Measurements from ENCODE around the gene DCLK1.

The DCLK1 gene

DNA sequence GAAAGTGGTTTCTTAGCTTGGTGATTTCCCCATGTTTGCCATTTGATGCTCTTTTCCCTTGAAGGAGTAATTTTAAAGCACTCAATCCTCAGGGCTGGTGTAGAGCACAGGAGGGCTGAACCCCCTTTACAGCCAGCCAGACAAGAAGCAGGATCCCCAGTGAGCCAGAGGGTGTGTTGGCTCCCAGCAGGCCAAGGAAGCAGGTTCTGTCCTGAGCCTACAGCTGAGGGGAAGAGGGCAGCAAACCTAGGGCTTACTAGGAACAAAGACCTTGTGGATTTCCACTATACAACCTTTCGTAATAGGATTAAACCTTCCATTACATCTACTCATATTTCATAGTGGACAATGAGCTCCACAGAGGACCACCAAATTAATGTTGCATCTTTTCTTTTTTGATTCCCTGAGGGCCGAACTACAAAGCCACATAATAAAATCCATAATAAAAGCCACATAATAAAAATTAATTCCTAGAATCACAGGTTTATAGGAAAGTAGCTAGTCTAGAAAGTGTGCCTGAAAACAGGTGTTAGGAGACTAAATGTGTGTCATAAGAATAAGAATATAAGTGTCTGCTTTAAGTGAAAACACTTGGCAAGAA is 300.2 kb downstream of the DCLK1 start:
- TF ChIP-seq Cebpa-rat (IDR thresholded peaks at IDR 0.05): no peak
- no peaks in the 10 kb centered on the region for H4K20me1 ChIP-seq
- no peaks in the 10 kb centered on the region for H3K36me3 ChIP-seq
- H3K4me3 ChIP-seq: no peak overlapping the region
- no peaks in the 10 kb centered on the region for H3K4me1 ChIP-seq
- no peaks in the 10 kb centered on the region for H3K27me3 ChIP-seq
- no peaks in the 10 kb centered on the region for H3K9me3 ChIP-seq
- H3K4me2 ChIP-seq: no peak overlapping the region
- no peak overlapping the region for H3K27ac ChIP-seq
- H3K9ac ChIP-seq: no peak overlapping the region

DNA sequence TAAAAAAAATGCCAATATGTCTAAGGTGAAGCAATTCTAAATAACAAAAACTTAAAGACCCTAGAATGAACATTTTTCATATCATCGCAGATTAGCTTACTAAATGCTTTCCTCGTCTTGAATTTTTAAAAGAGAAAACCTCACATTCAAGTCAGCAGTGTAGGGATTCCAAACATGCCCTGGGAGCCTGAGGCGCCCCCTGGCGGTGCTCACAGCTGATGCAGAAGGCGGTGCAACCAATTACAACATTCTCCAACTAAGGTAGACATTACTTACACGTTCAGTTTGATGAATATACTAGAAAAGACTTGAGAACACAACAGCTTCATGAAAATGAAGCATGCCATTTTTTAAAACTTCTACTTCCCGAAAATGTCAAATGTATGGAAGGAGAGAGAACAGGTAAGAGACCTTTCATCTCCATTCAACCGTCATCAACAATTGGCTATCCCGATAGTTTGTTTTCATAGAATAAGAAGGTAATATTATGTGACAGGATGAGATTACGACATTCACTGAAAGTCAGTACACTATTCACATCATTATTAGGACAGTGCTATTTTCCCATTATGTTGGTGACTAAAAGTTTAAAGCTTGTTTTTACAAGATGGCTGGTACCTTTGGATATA is 304.4 kb downstream of the DCLK1 start:
- H4K20me1 ChIP-seq: no peaks in the 10 kb centered on the region
- no peaks in the 10 kb centered on the region for H3K36me3 ChIP-seq
- no peak overlapping the region for H3K27ac ChIP-seq
- TF ChIP-seq Cebpa-rat (IDR thresholded peaks at IDR 0.05): no peak
- no peaks in the 10 kb centered on the region for H3K9me3 ChIP-seq
- H3K4me1 ChIP-seq: no peaks in the 10 kb centered on the region
- no peaks in the 10 kb centered on the region for H3K27me3 ChIP-seq
- no peak overlapping the region for H3K4me3 ChIP-seq
- H3K4me2 ChIP-seq: no peak overlapping the region
- H3K9ac ChIP-seq: no peak overlapping the region

GRCh38 chr13:35824825-35825224 is 306.4 kb downstream of the DCLK1 start:
- no peak for TF ChIP-seq Cebpa-rat (IDR thresholded peaks at IDR 0.05)
- Histone ChIP-seq H3K9me3 (no peaks in the 10 kb centered on the region), H3K9ac (no peak overlapping the region), H3K4me2 (no peak overlapping the region), H3K36me3 (no peaks in the 10 kb centered on the region), H4K20me1 (no peaks in the 10 kb centered on the region), H3K4me1 (no peaks in the 10 kb centered on the region), H3K27ac (no peak overlapping the region), H3K4me3 (no peak overlapping the region), H3K27me3 (no peaks in the 10 kb centered on the region)

GRCh38 chr13:35824395-35824794 is 306.8 kb downstream of the DCLK1 start:
- Histone ChIP-seq H3K4me1 (no peaks in the 10 kb centered on the region), H4K20me1 (no peaks in the 10 kb centered on the region), H3K27me3 (no peaks in the 10 kb centered on the region), H3K9me3 (no peaks in the 10 kb centered on the region), H3K4me3 (no peak overlapping the region), H3K4me2 (no peak overlapping the region), H3K9ac (no peak overlapping the region), H3K27ac (no peak overlapping the region), H3K36me3 (no peaks in the 10 kb centered on the region)
- TF ChIP-seq Cebpa-rat (IDR thresholded peaks at IDR 0.05): no peak

DNA sequence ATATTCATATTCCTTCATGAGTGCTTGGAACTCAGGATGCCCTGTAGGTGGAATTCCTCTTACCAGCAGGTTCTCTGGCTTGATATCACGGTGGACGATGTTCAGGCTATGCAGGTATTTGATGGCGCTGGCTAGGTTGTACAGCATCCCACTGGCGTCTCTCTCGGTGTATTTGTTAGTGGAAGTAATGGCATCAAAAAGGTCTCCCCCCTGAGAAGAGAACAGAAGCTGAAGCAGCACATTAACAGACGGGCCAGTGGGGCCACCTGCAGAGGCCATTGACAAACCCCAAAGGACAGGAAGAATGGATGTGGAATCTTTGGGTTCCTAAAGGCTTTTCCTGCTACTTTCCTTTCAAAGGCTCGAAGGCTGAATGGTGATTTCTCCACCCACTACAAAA is 308.5 kb downstream of the DCLK1 start:
- Histone ChIP-seq H3K9me3 (no peaks in the 10 kb centered on the region), H3K4me1 (no peaks in the 10 kb centered on the region), H3K36me3 (no peaks in the 10 kb centered on the region), H3K4me2 (no peak overlapping the region), H4K20me1 (no peaks in the 10 kb centered on the region), H3K9ac (no peak overlapping the region), H3K27me3 (no peaks in the 10 kb centered on the region), H3K27ac (no peak overlapping the region), H3K4me3 (no peak overlapping the region)
- no peak for TF ChIP-seq Cebpa-rat (IDR thresholded peaks at IDR 0.05)

- H3K4me2 ChIP-seq: no peak overlapping the region
- no peak overlapping the region for H3K9ac ChIP-seq
- no peaks in the 10 kb centered on the region for H3K36me3 ChIP-seq
- no peak overlapping the region for H3K4me3 ChIP-seq
- H3K4me1 ChIP-seq: no peaks in the 10 kb centered on the region
- H3K27ac ChIP-seq: no peak overlapping the region
- TF ChIP-seq Cebpa-rat (IDR thresholded peaks at IDR 0.05): no peak
- no peaks in the 10 kb centered on the region for H3K27me3 ChIP-seq
- H4K20me1 ChIP-seq: no peaks in the 10 kb centered on the region
- no peaks in the 10 kb centered on the region for H3K9me3 ChIP-seq
These were observed 312.5 kb downstream of the DCLK1 start for GRCh38 chr13:35818633-35819067.

DNA sequence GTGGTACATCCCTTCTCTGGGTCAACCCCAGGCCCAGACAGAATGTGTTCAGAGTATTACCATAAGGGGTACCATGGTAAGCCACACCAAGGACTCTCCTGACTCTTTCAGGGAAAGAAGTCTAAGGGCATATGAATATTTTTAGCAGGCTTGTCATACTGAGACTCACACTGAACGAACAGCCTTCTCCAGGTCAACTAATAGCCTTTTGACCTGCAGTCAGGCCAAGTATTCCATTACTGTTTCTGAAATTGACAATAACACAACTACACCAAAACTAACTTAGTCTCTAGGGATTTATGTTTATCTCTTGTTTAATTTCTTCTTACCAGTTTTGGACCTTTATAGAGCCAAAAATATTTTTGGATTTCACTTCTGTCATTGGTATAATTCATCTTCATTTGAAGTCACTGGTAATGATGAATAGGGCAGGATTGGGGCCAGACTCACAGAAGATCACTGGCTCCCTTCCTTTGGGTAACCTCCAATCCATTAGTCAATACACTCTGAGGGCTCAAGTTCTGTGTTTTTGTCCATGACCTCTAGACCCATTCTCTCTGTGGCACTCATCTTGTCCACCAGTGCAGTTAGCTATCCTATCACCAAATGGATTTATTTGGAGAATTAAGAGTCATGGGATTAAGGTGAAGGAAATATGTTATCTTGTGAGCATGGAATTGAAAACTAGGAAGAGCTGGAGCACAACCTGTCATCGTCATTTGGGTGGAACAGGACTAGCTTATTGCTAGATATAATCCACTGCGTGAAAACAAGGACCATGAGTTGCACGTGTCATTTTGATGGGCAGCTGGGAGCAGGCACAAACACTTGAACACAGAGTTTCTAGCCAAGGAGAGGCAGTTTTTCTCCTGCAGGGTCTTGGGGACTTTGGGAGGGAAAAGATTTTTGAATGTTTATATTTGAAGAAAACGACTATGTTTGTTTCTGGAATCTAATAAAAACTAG is 313.3 kb downstream of the DCLK1 start:
- Histone ChIP-seq H3K27me3 (no peaks in the 10 kb centered on the region), H3K9ac (no peak overlapping the region), H3K4me3 (no peak overlapping the region), H3K4me1 (no peaks in the 10 kb centered on the region), H3K36me3 (no peaks in the 10 kb centered on the region), H3K27ac (no peak overlapping the region), H3K4me2 (no peak overlapping the region), H3K9me3 (no peaks in the 10 kb centered on the region), H4K20me1 (no peaks in the 10 kb centered on the region)
- no peak for TF ChIP-seq Cebpa-rat (IDR thresholded peaks at IDR 0.05)

DNA sequence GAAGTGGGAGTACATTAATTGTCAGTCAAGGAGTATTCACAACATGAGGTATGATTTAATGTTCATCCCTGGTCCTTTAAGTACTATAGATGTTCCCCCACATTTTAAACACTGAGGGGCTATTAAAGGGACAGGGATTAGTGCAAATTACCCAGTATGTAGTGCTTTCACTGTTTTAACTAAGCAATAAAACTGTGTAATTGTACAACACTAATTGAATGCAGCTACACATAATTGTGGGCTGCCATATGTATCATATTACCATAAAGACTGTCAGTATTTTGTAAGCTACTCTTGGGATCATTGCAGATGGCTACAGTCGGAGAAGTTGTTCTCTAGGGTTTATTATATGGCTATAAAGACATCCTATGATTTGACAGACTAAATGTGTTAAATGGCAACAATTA is 316.6 kb downstream of the DCLK1 start:
- H3K27me3 ChIP-seq: no peaks in the 10 kb centered on the region
- no peaks in the 10 kb centered on the region for H4K20me1 ChIP-seq
- no peaks in the 10 kb centered on the region for H3K4me1 ChIP-seq
- no peak overlapping the region for H3K9ac ChIP-seq
- H3K36me3 ChIP-seq: no peaks in the 10 kb centered on the region
- no peaks in the 10 kb centered on the region for H3K9me3 ChIP-seq
- no peak overlapping the region for H3K4me2 ChIP-seq
- no peak overlapping the region for H3K4me3 ChIP-seq
- H3K27ac ChIP-seq: no peak overlapping the region
- TF ChIP-seq Cebpa-rat (IDR thresholded peaks at IDR 0.05): no peak

DNA sequence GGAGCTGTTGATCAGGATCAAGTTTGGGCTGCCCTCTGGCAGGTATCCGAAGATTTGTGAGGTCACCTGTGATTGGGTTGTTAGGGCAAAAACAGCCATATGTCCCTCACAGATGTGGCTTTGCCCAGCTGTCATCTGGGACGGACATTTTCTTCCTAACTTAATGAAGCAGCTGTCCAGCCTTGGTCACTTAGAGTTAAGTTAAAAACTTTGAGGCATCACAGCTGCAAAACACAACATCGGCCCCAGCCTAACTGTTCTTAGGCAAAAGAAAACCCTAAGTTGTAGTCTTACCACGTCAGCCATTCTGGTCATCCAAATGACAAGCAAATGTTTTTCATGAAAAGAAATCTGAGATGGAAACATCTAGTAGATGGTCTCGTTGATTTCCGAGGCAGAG is 318.4 kb downstream of the DCLK1 start:
- Histone ChIP-seq H3K4me2 (no peak overlapping the region), H3K4me1 (no peaks in the 10 kb centered on the region), H3K4me3 (no peak overlapping the region), H3K9ac (no peak overlapping the region), H4K20me1 (no peaks in the 10 kb centered on the region), H3K27me3 (no peaks in the 10 kb centered on the region), H3K9me3 (no peaks in the 10 kb centered on the region), H3K36me3 (no peaks in the 10 kb centered on the region), H3K27ac (no peak overlapping the region)
- TF ChIP-seq Cebpa-rat (IDR thresholded peaks at IDR 0.05): no peak

GRCh38 chr13:35810321-35810720 is 320.9 kb downstream of the DCLK1 start:
- H4K20me1 ChIP-seq: no peaks in the 10 kb centered on the region
- H3K9ac ChIP-seq: no peak overlapping the region
- no peaks in the 10 kb centered on the region for H3K36me3 ChIP-seq
- no peaks in the 10 kb centered on the region for H3K27me3 ChIP-seq
- H3K4me1 ChIP-seq: no peaks in the 10 kb centered on the region
- no peak for TF ChIP-seq Cebpa-rat (IDR thresholded peaks at IDR 0.05)
- no peaks in the 10 kb centered on the region for H3K9me3 ChIP-seq
- no peak overlapping the region for H3K27ac ChIP-seq
- no peak overlapping the region for H3K4me2 ChIP-seq
- no peak overlapping the region for H3K4me3 ChIP-seq
